AG04450 (cell line): ENCODE results near the gene SCPEP1. TPM values are rescaled to one million over a fixed set of nuclear protein-coding genes. Genes with fewer than 3 reads are reported as not detected.
"Not testable (repeated sequence)": the region's sequence is repeated elsewhere in the genome, so short reads cannot be mapped to it uniquely, and the experiment has no call there.

ENCODE experiments used
- CTCF ChIA-PET: fragments of 300-600, 350-600 bp; formaldehyde crosslinking; extraction: SDS; loops from one replicate; lab custom pipeline; 2022; ENCODE audit warnings: antibody characterized with exemption, inconsistent platforms; lab: Charles Lee
- POLR2A ChIA-PET: fragments of 350-600 bp; formaldehyde crosslinking; extraction: SDS; loops from one replicate; lab custom pipeline; 2021; ENCODE audit warnings: antibody characterized with exemption, inconsistent platforms; lab: Yijun Ruan, JAX
- DNase-seq: peaks from one replicate; pipeline ENCODE4 v3.0.0-alpha.2; 2011; ENCODE audit warnings: low read depth, low spot score
- H3K27ac ChIP-seq: one replicate; pipeline ENCODE4 v1.5.1; 2012; ENCODE audit warnings: low read depth, low read length, control low read depth
- H3K27me3 ChIP-seq: one replicate; pipeline ENCODE4 v1.6.0; 2012; ENCODE audit warnings: low read length; ENCODE audit not compliant: control insufficient read depth, insufficient read depth
- H3K4me3 ChIP-seq: 2 replicates; pipeline ENCODE4 v1.5.1; 2011; ENCODE audit warnings: mild to moderate bottlenecking, low read depth, low read length, control low read depth
- H3K9me3 ChIP-seq: 2 replicates; pipeline ENCODE4 v1.5.1; 2012; ENCODE audit warnings: low read length; ENCODE audit not compliant: control insufficient read depth, insufficient read depth
- CTCF ChIP-seq: IDR thresholded peaks from 2 replicates; pipeline ENCODE4 v1.5.1; 2011; ENCODE audit warnings: low read depth, low read length, control low read depth, inconsistent platforms
- polyA plus RNA-seq: library from polyadenylated mRNA; depleted of rRNA; stranded (reverse); fragments of >200 nt; gene quantifications from 2 replicates; pipeline ENCODE4 v1.2.3, GENCODE V29; 2011

The SCPEP1 gene
- polyA plus RNA-seq, 1 experiment, result 66.4 TPM

GRCh38 chr17:56937687-56938086, 40.2 kb upstream of the SCPEP1 start:
- Histone ChIP-seq H3K27me3 (no peaks in the 10 kb centered on the region), H3K4me3 (no peak overlapping the region), H3K27ac (no peak overlapping the region), H3K9me3 (no peaks in the 10 kb centered on the region)
- POLR2A ChIA-PET, result no interaction called here
- CTCF ChIA-PET, result interaction anchor here (0.9 kb wide), 1 partner anchor 118 kb away, joined by 3 read pairs; no protein-coding TSS in a partner anchor
- TF ChIP-seq CTCF, result no peak
- DNase-seq, result no peak

- POLR2A ChIA-PET, H3K4me3 ChIP-seq, H3K27me3 ChIP-seq, DNase-seq, H3K9me3 ChIP-seq, H3K27ac ChIP-seq: not testable (repeated sequence)
- CTCF ChIA-PET, result interaction anchor here (0.9 kb wide), 1 partner anchor 118 kb away, joined by 3 read pairs; no protein-coding TSS in a partner anchor
Observed at GRCh38 chr17:56938206-56938605, 39.7 kb upstream of the SCPEP1 start.

DNA sequence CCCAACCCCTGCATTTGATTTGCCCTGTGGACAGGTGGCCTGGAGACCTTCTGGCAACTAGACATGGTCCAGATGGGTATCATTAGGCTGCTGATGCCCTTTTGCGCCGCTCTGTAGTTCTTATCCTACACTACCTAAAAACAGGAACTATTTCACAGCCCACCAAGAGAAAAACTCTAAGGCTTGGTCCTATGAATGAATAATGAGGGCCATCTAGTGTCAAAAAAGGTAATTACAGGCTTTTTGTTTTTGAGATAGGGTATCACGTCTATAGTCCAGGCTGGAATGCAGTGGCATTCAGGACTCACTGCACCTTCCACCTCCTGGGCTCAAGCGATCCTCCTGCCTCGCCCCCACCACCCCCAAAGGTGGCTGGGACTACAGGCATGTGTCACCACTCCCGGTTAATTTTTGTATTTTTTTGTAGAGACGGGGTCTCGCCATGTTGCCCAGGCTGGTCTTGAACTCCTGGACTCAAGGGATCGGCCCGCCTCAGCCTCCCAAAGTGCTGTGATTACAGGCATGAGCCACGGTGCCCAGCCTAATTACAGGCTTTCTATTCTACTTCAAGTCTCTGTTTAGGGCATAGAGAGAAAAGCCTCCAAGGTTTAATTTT, 38.0 kb upstream of the SCPEP1 start:
- Histone ChIP-seq H3K9me3 (no peaks in the 10 kb centered on the region), H3K27ac (no peak overlapping the region), H3K27me3 (no peaks in the 10 kb centered on the region), H3K4me3 (no peak overlapping the region)
- CTCF ChIA-PET, result interaction anchor here (0.6 to 2.0 kb wide), 17 partner anchors 9 to 440 kb away, joined by 3 to 70 read pairs (median 4); no protein-coding TSS in a partner anchor
- POLR2A ChIA-PET, result no interaction called here
- peak; percentile 75 for TF ChIP-seq CTCF
- DNase-seq, result peak; percentile 20

DNA sequence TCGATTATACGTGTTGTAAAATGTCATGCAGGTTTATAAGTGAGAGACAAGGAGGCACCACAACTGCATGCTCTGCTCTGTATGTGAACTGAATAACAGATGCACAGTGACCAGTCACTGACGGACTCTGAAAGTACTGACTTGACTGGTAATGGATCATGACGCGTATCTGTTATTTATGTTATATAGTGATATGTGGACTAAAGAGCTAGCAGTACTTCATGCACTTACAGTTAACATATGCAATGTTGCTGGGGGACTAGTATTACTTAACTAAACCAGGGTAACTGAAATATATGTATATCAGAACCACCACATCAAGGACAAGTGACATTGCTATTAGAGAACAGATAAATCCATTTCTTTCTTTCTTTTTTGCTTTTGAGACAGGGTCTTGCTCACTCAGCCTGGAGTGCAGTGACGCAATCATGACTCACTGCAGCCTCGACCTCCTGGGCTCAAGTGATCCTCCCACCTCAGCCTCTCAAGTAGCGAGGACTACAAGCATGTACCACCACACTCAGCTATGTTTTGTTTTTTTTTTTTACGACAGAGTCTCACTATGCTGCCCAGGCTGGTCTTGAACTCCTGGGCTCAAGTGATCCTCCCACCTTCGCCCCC, 34.3 kb upstream of the SCPEP1 start:
- Histone ChIP-seq H3K27ac (no peak overlapping the region), H3K4me3 (no peak overlapping the region), H3K9me3 (no peaks in the 10 kb centered on the region), H3K27me3 (no peaks in the 10 kb centered on the region)
- CTCF ChIA-PET, result interaction anchor here (1.2 to 2.0 kb wide), 2 partner anchors 17 to 124 kb away, joined by 3 to 14 read pairs; partner anchors contain the start of gene COIL
- POLR2A ChIA-PET, result no interaction called here
- TF ChIP-seq CTCF, result no peak
- no peak for DNase-seq

- CTCF ChIA-PET, result interaction anchor here (0.8 to 1.1 kb wide), 3 partner anchors 126 to 447 kb away, joined by 3 to 8 read pairs (median 3); partner anchors contain the start of gene NOG
- POLR2A ChIA-PET, result no interaction called here
- Histone ChIP-seq H3K9me3 (no peaks in the 10 kb centered on the region), H3K27me3 (no peaks in the 10 kb centered on the region), H3K4me3 (no peak overlapping the region), H3K27ac (no peak overlapping the region)
- no peak for DNase-seq
- TF ChIP-seq CTCF, result no peak
Observed at GRCh38 chr17:56945938-56946505, 31.9 kb upstream of the SCPEP1 start.
